ENCODE results near the gene BRIP1.

The BRIP1 gene

GRCh38 chr17:61698244-61698643 is 165.1 kb downstream of the BRIP1 start:
- CTCF ChIA-PET, result no interaction called here
- POLR2A ChIA-PET, result no interaction called here

GRCh38 chr17:61695779-61696337 is 167.5 kb downstream of the BRIP1 start:
- TF ChIP-seq CTCF (IDR thresholded peaks at IDR 0.05; ENCODE audit: control extremely low read depth, extremely low read depth, low read depth, missing control alignments), result no peak
- POLR2A ChIA-PET, result interaction anchor here (0.7 kb wide), 1 partner anchor 1304 kb away, joined by 5 read pairs; no protein-coding TSS in a partner anchor
- DNase-seq (ENCODE audit: extremely low spot score), result no peak
- CTCF ChIA-PET, result no interaction called here

More at GRCh38 chr17:61698244-61698643, 165.1 kb downstream of the BRIP1 start:
- TF ChIP-seq CTCF (IDR thresholded peaks at IDR 0.05; ENCODE audit: control extremely low read depth, extremely low read depth, low read depth, missing control alignments), result no peak
- DNase-seq (ENCODE audit: extremely low spot score), result no peak

- ChIA-PET POLR2A (no interaction called here), CTCF (no interaction called here)
- DNase-seq (ENCODE audit: extremely low spot score), result no peak
- TF ChIP-seq CTCF (IDR thresholded peaks at IDR 0.05; ENCODE audit: control extremely low read depth, extremely low read depth, low read depth, missing control alignments), result no peak
Observed at GRCh38 chr17:61694095-61694494, 169.2 kb downstream of the BRIP1 start.

DNA sequence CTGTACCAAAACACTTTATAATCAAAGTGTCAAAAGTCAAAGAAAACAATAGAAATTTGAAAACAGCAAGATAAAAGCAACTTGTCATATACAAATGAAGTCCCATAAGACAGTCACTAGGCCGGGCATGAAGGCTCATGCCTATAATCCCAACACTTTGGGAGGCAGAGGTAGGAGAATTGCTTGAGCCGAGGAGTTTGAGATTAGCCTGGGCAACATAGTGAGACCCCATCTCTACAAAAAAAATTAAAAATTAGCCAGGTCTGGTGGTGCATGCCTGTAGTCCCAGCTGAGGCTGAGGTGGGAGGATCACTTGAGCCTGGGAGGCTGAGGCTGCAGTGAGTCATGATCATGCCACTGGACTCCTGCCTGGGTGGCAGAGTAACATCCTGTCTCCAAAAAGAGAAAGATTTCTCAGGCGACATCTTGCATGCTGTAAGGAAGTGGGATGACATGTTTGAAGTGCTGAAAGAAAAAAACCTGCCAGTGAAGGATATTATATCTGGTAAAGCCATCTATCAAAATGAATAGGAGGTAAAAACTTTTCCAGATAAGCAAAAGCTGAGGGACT is 173.6 kb downstream of the BRIP1 start:
- TF ChIP-seq CTCF (IDR thresholded peaks at IDR 0.05; ENCODE audit: control extremely low read depth, extremely low read depth, low read depth, missing control alignments), result no peak
- no peak for DNase-seq (ENCODE audit: extremely low spot score)
- POLR2A ChIA-PET, result no interaction called here
- CTCF ChIA-PET, result interaction anchor here (0.6 to 1.0 kb wide), 2 partner anchors 16 to 402 kb away, joined by 3 read pairs; no protein-coding TSS in a partner anchor

GRCh38 chr17:61687769-61688168 is 175.6 kb downstream of the BRIP1 start:
- ChIA-PET POLR2A (no interaction called here), CTCF (interaction anchor here (1.3 to 2.0 kb wide), 2 partner anchors 14 to 45 kb away, joined by 3 to 4 read pairs; no protein-coding TSS in a partner anchor)
- TF ChIP-seq CTCF (IDR thresholded peaks at IDR 0.05; ENCODE audit: control extremely low read depth, extremely low read depth, low read depth, missing control alignments), result no peak
- DNase-seq (ENCODE audit: extremely low spot score), result no peak

- ChIA-PET CTCF (no interaction called here), POLR2A (no interaction called here)
- no peak for DNase-seq (ENCODE audit: extremely low spot score)
- TF ChIP-seq CTCF (IDR thresholded peaks at IDR 0.05; ENCODE audit: control extremely low read depth, extremely low read depth, low read depth, missing control alignments), result no peak
Observed at GRCh38 chr17:61686113-61686512, 177.2 kb downstream of the BRIP1 start.

Data from GM10248 (cell line).